Measurements from ENCODE around the gene KIF1C.

KIF1C gene

DNA sequence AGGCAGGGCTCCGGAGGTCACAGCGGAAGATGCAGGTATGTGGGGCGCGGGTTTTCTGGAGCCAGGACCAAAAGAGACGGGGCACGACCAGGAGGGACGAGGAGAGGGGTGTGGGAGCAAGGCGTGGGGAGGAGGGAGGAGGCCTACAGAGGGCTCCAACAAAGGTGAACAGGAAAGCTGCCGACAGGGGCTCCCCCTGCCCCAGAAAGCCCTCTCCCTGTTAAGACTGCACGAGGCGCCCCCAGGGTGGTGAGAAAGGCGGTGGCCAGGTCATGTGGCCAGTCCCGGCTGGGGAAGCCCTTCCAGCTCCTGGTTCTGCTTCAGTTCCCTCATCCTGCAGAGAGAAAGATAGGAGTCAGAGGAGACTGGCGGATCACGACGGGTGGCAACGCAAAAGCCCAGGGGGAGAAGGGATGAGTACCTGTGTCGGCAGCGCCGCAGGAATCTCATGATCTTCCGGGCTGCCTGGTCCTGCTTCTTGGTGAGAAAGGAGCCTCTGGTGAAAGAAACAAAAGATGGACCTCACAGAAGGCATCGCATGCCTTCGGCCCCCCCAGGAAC is 29.2 kb upstream of the KIF1C start:
- in situ Hi-C loops (cut with HindIII; ENCODE audit: low sequenced_read_pairs), result no loop called here

- in situ Hi-C loops (cut with HindIII; ENCODE audit: low sequenced_read_pairs), result no loop called here
These were observed 28.7 kb upstream of the KIF1C start for GRCh38 chr17:4969047-4969550.

DNA sequence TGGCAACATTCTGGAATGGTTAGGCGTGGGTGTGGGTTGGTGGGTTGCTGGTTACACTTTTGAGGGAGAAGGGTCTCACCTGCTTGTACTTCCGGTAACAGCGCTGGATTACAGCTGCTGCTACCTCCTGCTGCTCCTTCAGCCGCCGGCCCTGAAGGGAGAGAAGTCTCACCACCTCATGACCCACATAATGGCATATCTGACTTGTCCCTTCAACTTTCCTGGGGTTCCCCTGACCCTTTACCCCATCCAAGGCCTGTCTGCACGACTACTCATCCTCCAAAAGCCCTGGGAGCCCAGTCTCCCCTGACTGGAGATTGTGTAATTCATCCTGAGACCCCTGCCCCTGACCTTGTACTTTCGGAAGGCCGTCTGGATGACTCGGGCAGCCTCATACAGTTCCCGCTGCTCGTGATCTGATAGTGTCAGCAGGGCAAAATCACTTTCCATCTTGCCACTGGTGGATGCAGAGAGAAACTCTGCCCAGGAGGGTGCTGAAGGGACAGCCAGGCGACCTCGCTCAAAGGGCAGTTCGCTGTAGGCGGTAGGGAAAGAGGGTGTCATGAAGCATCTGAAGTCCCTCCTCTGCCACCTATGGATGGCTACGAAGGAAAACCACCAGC is 28.1 kb upstream of the KIF1C start:
- in situ Hi-C loops (cut with HindIII; ENCODE audit: low sequenced_read_pairs), result no loop called here

- in situ Hi-C loops (cut with HindIII; ENCODE audit: low sequenced_read_pairs), result no loop called here
These were observed 27.5 kb upstream of the KIF1C start for GRCh38 chr17:4970273-4970672.

DNA sequence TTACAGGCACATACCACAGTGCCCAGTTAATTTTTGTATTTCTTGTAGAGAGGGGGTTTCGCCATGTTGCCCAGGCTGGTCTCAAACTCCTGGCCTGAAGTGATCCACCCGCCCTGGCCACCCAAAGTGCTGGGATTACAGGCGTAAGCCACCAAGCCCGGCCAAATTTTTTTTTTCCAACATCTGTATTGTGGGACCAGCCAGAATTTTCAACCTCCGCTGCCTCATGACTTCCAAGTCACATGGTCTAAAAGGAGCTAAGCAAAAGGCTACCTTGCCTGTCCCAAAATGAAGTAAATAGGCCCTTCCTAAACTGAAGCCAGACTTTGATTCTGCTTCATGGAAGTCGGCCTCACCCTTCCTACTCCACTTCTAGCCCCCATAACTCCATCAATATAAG is 25.9 kb upstream of the KIF1C start:
- in situ Hi-C loops (cut with HindIII; ENCODE audit: low sequenced_read_pairs), result no loop called here

DNA sequence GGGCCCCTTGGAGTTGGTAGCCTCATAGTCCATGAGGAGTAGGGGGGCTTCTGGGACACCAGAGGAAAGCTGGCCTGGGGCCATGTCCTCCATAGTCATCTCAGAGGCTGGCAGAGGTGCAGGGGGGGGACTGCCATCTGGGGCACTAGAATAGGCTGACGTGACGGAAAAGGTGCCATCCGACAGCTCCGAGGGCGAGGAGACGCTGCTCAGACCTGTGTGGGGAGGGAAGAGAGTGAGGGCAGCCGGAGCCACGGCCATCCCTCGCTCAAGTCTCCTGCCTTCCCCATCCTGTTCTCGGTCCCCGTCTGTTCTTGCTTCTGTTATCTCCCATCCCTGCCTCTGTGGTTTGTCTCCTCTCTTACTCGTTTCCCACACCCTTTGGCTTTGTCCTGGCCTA is 25.4 kb upstream of the KIF1C start:
- in situ Hi-C loops (cut with HindIII; ENCODE audit: low sequenced_read_pairs), result no loop called here

DNA sequence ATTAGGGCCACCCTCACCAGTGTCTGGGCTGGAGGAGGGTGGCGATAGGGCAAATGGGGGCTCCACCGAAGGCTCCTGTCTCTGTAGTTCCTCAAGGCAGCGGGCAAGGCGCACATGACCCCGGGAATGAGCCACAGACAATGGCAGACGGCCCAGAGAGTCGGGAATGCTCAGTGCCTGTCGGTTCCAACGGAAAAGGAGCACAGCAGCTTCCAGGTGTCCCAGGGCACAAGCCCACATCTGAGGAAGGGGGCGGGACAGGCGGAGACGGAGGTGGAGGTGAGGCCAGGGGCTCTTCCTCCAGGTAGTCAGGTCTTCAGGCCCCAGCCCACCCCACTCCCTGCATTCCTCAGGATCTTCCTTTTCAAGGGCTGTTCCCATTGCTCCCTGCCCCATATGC is 25.0 kb upstream of the KIF1C start:
- in situ Hi-C loops (cut with HindIII; ENCODE audit: low sequenced_read_pairs), result no loop called here

DNA sequence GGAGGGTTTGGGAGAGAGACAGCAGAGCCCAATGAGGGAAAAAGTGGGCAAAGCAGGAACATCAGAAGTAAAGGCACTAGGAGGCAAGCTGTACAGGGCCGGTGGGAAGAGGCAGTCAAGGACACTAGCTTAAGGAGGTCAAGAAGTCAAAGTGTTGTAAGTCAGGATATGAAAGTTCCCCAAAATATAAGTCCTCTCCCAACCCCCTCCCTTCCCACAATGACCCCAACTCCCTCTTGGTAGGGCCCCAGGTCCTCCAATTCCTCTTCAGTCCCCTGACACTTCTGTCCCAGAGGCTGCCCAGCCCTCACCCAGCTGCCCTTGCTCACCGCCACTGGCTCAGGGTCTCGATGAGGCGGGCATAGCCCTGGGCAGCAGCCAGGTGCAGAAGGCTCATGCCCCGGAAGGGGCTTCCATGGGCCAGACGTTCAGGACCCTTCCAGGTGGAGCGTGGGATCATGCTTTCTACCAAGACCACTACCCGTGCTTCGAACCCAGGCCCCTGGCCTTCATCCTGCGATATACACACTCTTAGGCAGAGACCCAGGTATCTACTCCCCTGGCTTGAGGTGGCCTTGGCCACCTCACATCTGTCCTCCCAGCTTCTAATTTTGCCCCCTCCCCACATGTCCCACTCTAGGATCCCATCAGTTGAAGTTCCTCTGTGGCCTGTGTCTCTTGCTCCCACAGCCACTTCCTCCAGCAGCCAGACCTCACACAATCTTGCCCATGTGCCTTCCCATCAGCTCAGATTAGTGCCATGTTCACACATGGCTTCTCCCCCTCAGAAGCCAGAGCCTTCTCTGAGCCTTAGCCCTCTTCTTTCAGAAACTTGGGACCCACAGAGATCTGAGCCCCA is 24.3 kb upstream of the KIF1C start:
- in situ Hi-C loops (cut with HindIII; ENCODE audit: low sequenced_read_pairs), result no loop called here

DNA sequence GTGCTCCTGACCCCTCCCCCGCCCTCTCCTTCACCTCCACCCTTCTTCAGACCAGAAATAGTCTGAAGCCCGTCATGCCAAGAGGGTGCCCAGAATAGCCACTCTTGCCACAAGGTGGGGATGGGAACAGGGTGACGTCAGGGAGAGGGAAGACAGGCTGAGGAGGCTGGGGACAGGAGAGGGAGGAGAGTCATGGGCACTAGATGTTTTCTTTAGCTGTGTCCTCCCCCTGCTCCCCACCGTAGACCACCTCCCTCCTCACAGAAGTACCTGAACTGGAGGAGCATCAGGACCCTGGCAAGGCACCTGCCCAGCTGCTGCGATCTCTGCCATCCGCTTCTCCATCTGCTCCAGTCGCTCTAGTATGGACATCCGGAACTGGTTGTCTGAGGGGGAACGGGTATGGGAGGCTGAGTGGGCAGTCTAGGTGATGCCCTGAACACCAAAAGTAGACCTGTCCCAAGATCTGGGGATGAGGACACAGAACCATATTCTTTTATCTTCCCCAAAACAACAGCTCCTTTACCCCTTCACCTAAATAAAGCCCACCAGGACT is 23.6 kb upstream of the KIF1C start:
- in situ Hi-C loops (cut with HindIII; ENCODE audit: low sequenced_read_pairs), result no loop called here

DNA sequence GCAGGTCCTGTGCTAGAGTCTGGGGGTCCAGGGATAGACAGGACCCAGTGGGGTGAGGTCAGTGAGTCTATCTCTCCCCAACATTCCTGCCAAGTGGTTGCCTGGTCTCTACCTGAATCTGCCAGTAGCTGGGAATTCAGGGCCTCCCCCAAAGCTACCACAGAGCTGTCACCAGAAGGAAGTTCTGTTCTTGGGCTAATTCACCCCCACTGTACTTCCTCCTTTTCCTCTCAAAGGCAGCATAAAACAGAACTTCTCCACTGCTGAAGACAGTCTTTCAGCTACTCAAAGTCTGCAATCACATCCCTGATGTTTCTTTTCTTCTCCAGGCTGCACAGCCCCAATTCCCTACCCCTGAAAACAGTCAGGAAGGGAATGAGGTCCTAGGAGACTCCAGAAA is 19.0 kb upstream of the KIF1C start:
- in situ Hi-C loops (cut with HindIII; ENCODE audit: low sequenced_read_pairs), result no loop called here

DNA sequence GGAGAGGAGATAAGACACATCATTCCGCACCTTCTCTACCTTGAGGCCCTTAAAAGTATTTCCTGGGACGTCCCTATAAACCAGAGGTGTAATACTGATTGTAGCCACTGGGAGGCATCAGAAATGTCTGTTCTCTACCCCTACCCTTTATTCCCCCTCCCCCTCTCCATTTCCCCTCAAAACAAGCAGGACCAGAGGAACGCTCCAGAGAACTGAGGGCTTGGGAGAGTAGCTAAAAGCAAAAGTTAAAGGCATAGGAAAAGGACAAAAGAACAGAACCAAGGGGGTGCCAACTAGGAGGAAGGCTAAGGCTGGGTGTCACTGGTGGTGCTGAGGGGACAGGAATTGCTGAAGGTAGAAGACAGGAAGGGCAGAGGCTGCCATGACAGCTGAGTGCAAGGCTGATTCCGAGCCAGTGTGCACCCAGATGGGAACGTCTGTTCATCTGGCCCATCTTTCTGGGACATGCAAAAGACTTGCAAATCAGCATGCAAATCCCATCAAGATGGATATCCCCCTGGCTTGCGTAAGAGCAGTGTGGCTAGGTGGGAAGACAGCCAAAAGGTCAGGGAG is 17.0 kb upstream of the KIF1C start:
- in situ Hi-C loops (cut with HindIII; ENCODE audit: low sequenced_read_pairs), result no loop called here

- in situ Hi-C loops (cut with HindIII; ENCODE audit: low sequenced_read_pairs), result no loop called here
These were observed 15.4 kb upstream of the KIF1C start for GRCh38 chr17:4982305-4982704.

GRCh38 chr17:4986403-4986802 is 11.3 kb upstream of the KIF1C start:
- in situ Hi-C loops (cut with HindIII; ENCODE audit: low sequenced_read_pairs), result no loop called here

DNA sequence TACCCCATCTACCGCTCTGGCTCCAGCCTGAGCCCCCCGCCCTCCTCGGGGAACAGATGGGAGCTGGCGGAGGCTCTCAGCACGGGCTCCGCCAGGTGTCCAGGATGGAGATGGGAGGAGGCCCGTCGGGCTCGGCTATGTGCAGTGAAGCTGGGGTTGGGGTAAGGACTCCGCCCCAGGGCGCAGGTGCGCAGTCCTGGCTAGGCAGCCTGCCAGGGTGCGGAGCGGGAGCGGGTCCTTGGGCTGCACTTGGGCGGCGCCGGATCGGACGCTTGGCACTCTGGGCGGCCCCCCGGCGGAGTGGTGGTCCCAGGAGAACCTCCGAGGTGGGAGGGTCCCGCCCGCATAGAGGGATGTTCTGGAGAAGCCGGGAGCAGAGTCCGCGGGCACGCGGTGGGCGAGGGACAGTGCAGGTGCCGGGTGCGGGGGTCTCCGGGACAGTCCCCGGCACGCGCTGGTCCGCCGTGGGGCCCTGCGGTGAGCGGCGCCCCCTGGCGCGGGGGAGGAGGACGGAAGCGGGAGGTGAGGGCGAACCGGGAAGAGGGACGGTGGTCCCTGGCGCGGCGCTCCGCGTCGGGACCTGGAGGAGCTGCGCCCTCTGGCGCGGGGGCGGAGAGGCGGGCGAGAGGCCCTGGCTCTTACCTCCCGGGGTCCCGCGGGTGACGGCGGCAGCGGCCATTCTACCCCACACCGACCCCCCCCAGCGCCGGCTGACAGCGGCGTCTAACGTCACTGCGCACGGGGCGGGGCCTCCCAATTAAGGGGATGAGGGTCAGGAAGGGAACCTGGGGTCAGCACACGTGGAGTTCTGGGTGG is 10.6 kb upstream of the KIF1C start, which contains the start of gene CAMTA2:
CAMTA2 (minus strand) TSS at position 725 of the 816 bp plus-strand sequence. CDS start 1,453 bp downstream, outside the sequence.
- in situ Hi-C loops (cut with HindIII; ENCODE audit: low sequenced_read_pairs), result no loop called here

DNA sequence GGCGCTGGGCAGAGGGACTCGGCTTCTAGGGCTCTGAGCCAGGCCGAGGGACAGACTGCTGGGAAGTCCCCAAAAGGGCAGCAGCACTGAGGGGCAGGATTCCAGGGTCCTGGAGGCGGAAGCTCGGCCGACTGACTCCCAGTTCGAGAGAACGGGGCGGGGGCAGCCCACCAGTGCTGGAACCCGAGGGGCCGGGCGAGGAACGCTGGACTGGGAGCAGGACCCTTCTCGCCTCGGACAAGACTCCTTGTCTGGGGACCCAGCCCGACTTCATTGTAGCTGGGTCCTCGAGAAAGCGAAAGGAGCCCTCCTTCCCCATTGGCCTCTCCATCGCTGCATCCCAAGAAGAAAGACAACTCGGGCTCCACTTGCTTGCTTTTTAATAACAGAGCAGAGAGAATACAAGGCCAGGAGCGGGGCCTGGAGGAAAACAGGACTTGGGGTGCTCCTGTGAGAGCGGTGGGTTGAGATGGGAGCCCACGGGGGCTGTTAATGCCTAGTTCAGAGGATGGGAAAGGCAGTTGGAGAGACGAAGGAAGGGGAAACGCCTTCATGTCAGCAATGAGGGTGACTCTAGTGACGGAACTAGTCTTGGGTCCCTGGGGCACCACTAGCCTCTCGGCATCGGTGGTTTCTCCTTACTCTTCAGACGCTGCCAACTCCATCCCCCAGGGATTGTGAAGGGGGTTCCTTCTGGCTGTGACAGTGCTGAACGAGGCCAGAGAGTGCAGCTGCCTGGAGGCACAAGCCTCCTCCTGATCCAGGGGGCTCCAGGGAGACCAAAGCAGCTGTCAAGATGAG is 9.8 kb upstream of the KIF1C start:
- in situ Hi-C loops (cut with HindIII; ENCODE audit: low sequenced_read_pairs), result no loop called here

GRCh38 chr17:4994081-4994595 is 3.6 kb upstream of the KIF1C start:
- in situ Hi-C loops (cut with HindIII; ENCODE audit: low sequenced_read_pairs), result no loop called here

DNA sequence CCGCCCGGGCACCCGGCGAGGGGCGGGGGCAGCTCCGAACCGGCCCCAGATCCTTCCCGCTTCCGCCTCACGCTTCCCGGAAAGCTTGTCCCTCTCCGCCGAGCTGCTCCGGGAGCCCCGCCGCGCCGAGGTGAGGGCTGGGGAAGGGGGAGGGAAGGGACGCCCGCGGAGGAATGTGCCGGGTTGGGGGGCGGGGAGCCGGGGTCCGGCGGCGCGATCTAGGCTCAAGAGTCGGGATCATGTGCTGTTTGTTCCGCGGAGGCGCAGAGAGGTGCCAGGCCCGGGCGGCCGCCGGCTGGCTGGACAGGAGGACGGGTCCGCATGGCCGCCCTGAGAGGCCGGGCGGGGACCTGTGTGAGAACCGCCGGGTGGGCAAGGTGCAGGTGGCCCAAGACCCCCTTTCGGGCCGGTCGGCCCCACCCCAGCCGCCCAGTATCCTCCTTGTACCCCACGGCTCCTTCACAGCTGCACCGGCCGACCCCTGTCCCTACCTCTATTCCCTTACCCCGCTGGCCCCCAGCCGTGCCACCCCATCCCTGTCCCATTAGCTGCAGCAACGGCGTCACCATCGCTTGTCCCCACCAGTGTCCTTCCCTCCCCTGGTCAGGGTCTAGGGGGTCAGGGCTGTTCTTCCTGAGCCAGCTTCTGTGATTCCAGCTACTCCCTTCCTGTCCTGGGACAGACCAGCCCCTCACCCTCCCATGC is 429 bp downstream of the KIF1C start:
- in situ Hi-C loops (cut with HindIII; ENCODE audit: low sequenced_read_pairs), result no loop called here

- in situ Hi-C loops (cut with HindIII; ENCODE audit: low sequenced_read_pairs), result no loop called here
These were observed 1.1 kb downstream of the KIF1C start for GRCh38 chr17:4998732-4999429.

Measured in endothelial cell of hepatic sinusoid (primary cell).